Uterus (tissue), 4 donors: ENCODE results near the gene STXBP1. TPM values are rescaled to one million over a fixed set of nuclear protein-coding genes. Genes with fewer than 3 reads are reported as not detected.

Experiments
- DNase-seq, 2 donors: peaks; one replicate each; pipeline ENCODE4 v3.0.0-alpha.2; 2019 to 2020
- H3K27ac ChIP-seq, 2 donors: fragments of 200-600 bp; sonication (generic); 1 replicate in 1 of 2; 2 replicates in 1 of 2; pipeline ENCODE4 v1.5.1; 2016 to 2018
- H3K27me3 ChIP-seq, 2 donors: fragments of 200-600 bp; sonication (generic); one replicate each; pipeline ENCODE4 v1.5.1; 2018 to 2019; ENCODE audit warnings: control low read depth in 1 of 2
- H3K36me3 ChIP-seq, 2 donors: fragments of 200-600 bp; sonication (generic); one replicate each; pipeline ENCODE4 v1.5.1; 2019; ENCODE audit warnings: control low read depth in 1 of 2
- H3K4me1 ChIP-seq, 2 donors: fragments of 200-600 bp; sonication (generic); one replicate each; pipeline ENCODE4 v1.5.1; 2018 to 2019; ENCODE audit warnings: control low read depth in 1 of 2
- H3K4me3 ChIP-seq, 2 donors: fragments of 200-600 bp; sonication (generic); 1 replicate in 1 of 2; 2 replicates in 1 of 2; pipeline ENCODE4 v1.5.1; 2018 to 2019; ENCODE audit warnings: mild to moderate bottlenecking in 1 of 2
- H3K9me3 ChIP-seq, 2 donors: fragments of 200-600 bp; sonication (generic); one replicate each; pipeline ENCODE4 v1.5.1; 2019; ENCODE audit warnings: control low read depth in 1 of 2
- POLR2A ChIP-seq, 2 donors: fragments of 450-650 bp; IDR thresholded peaks; one replicate each; pipeline ENCODE4 v1.6.1; 2016; ENCODE audit warnings: antibody characterized with exemption in 2 of 2, mild to moderate bottlenecking in 1 of 2, moderate library complexity in 1 of 2
- intact Hi-C: fragments of 100-400 bp; cut with DNase I; formaldehyde crosslinking; loops from one replicate; pipeline ENCODE4 v1.15.1; 2023; ENCODE audit warnings: low total_unique reads
- total RNA-seq, 4 donors: library from RNA; depleted of rRNA in 3 of 4; stranded (reverse); fragments of >200 nt in 3 of 4; gene quantifications; one replicate each; pipeline versions ENCODE4 v1.1.0 to v1.2.4, GENCODE V29; 2014 to 2023
- TF ChIP-seq, protein P1 (sequence below), 4 experiments: fragments of 200-600 bp in 2 of 4; fragments of 450-650 bp in 2 of 4; sonication (generic) in 2 of 4; IDR thresholded peaks; one replicate each; pipeline ENCODE4 v1.5.1; 2016 to 2019; ENCODE audit warnings: antibody characterized with exemption in 4 of 4, mild to moderate bottlenecking in 2 of 4, moderate library complexity in 1 of 4
- donor health status: DM: yes; HTN: yes; CAD: no.

STXBP1 gene
- total RNA-seq, 4 donors from 2014 or later: 46.6 to 147 (median 99.5) TPM

DNA sequence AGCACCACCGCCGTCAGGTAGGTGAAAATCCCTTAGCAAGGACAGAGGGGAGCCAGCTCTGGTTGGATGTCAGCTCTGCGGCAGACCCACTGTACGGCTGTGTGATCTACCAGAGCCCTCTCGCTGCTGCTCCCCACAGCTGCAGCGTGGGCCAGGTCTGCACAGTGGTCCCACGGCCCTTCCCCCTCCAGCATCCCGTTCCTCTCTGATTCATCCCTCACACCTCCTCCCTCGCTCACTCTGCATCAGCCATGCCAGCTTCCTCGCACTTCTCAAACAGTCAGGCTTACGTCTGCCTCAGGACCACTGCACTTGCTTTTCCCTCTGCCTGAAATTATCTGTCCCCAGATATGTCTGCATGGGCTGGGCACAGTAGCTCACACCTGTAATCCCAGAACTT lies 68.1 kb downstream of the STXBP1 start:
- TF ChIP-seq POLR2A (IDR thresholded peaks at IDR 0.05): no peak
- TF ChIP-seq, protein P1, sequence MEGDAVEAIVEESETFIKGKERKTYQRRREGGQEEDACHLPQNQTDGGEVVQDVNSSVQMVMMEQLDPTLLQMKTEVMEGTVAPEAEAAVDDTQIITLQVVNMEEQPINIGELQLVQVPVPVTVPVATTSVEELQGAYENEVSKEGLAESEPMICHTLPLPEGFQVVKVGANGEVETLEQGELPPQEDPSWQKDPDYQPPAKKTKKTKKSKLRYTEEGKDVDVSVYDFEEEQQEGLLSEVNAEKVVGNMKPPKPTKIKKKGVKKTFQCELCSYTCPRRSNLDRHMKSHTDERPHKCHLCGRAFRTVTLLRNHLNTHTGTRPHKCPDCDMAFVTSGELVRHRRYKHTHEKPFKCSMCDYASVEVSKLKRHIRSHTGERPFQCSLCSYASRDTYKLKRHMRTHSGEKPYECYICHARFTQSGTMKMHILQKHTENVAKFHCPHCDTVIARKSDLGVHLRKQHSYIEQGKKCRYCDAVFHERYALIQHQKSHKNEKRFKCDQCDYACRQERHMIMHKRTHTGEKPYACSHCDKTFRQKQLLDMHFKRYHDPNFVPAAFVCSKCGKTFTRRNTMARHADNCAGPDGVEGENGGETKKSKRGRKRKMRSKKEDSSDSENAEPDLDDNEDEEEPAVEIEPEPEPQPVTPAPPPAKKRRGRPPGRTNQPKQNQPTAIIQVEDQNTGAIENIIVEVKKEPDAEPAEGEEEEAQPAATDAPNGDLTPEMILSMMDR (IDR thresholded peaks at IDR 0.05): no peak
- no peaks in the 10 kb centered on the region for H3K4me1 ChIP-seq
- H3K4me3 ChIP-seq: no peak overlapping the region
- DNase-seq: no peak
- no peaks in the 10 kb centered on the region for H3K27me3 ChIP-seq
- H3K27ac ChIP-seq: no peak overlapping the region
- no peaks in the 10 kb centered on the region for H3K9me3 ChIP-seq
- intact Hi-C loops: no loop called here
- no peaks in the 10 kb centered on the region for H3K36me3 ChIP-seq

DNA sequence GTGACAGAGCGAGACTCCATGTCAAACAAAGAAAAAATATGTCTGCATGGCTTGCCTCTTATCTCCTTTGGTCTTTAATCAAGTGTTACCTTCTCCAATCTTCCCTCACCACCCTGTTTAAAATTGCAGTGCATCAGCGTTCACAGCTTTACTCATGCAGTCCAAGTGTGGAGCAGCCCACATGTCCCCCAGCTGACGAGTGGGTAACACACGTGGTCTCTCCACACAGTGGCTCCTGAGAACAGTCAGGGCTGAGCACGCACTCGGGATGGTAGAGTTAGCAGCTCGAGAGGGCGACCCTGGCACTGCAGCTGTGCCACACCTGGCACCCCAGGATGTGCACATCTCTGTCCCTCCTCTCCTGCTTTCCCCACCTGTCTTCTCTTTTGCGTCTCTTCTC lies 68.8 kb downstream of the STXBP1 start:
- no peak for DNase-seq
- Histone ChIP-seq H3K27me3 (no peaks in the 10 kb centered on the region), H3K9me3 (no peaks in the 10 kb centered on the region), H3K36me3 (no peaks in the 10 kb centered on the region), H3K4me1 (no peaks in the 10 kb centered on the region), H3K4me3 (no peak overlapping the region), H3K27ac (no peak overlapping the region)
- intact Hi-C loops: no loop called here
- TF ChIP-seq, protein P1 (IDR thresholded peaks at IDR 0.05): no peak
- TF ChIP-seq POLR2A (IDR thresholded peaks at IDR 0.05): no peak

DNA sequence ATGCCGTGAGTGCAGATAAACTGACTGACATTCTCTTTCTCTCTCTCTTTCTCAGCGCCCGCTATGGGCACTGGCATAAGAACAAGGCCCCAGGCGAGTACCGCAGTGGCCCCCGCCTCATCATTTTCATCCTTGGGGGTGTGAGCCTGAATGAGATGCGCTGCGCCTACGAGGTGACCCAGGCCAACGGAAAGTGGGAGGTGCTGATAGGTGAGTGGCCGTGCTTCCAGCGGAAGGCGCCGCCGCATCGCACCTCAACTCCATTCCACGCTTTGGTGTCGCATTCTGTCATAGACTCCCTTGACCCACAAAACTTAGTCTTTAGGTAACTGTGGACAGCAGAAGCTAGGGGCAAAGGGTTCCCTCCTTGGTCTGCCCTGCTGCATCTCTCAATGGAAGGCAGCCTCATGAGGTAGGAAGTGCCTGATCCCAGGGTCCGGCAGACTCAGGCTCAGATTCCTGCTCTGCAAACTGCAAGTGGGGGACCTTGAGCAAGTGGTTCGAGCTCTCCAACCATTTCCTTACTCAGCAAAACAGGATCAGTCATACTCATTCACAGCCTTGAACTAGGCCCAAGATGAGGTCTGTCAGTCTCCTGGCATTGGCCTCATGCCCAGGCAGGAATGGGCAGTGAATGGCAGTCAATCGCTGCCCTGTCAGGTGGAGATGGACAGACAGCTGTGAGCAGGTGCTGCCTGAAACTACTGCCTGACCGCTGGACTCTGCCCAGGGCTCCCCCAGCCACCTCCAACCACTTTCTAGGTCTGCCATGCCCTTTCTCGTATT lies 70.5 kb downstream of the STXBP1 start:
- TF ChIP-seq, protein P1 (IDR thresholded peaks at IDR 0.05): no peak
- no peak for TF ChIP-seq POLR2A (IDR thresholded peaks at IDR 0.05)
- intact Hi-C loops: no loop called here
- DNase-seq: no peak
- Histone ChIP-seq H3K27me3 (no peaks in the 10 kb centered on the region), H3K9me3 (no peaks in the 10 kb centered on the region), H3K4me3 (no peak overlapping the region), H3K36me3 (no peaks in the 10 kb centered on the region), H3K4me1 (no peaks in the 10 kb centered on the region), H3K27ac (no peak overlapping the region)

DNA sequence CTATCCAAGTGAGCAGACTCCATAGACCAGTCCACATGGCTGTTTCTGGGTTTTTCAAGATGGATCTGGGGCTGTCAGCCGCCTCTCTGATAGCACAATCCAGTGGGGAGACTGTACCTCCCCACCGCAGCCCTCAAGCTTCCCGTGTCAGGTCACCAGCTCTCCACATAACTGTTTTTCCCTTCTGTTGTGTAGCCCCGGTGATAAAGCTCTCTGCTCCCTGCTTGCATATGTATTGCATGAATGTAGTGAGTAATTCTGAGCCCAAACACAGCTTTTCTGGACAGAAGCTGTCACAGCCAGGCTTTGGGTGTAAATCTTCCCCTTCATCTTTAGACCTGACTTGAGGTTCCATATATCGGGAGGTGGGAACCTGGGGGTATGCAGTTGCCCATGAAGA lies 71.6 kb downstream of the STXBP1 start:
- Histone ChIP-seq H3K27ac (no peak overlapping the region), H3K36me3 (no peaks in the 10 kb centered on the region), H3K9me3 (no peaks in the 10 kb centered on the region), H3K4me1 (no peaks in the 10 kb centered on the region), H3K4me3 (no peak overlapping the region), H3K27me3 (no peaks in the 10 kb centered on the region)
- TF ChIP-seq POLR2A (IDR thresholded peaks at IDR 0.05): no peak
- TF ChIP-seq, protein P1 (IDR thresholded peaks at IDR 0.05): no peak
- intact Hi-C loops: no loop called here
- DNase-seq: no peak

DNA sequence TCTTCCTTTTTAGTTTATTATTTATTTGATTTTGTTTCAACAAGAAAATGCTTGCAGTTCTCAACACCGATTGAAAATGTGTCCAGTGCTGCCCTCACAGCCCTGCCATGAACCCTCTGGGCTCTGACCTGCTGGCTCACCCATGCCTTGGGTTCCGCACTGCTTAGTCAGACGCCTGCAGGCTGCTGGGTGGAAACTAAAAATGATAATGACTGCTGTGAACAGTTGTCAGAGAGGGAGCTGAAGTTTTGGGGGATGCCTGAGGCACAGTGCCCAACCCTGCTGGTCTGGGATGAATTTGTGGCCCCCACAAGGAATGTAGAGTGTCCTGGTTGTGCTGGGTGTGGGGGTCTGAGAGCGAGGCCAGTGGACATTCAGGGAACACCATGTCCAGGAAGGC lies 72.5 kb downstream of the STXBP1 start:
- no peak for DNase-seq
- no peaks in the 10 kb centered on the region for H3K4me1 ChIP-seq
- H3K27ac ChIP-seq: no peak overlapping the region
- intact Hi-C loops: no loop called here
- H3K9me3 ChIP-seq: no peaks in the 10 kb centered on the region
- no peak overlapping the region for H3K4me3 ChIP-seq
- no peaks in the 10 kb centered on the region for H3K27me3 ChIP-seq
- H3K36me3 ChIP-seq: no peaks in the 10 kb centered on the region
- TF ChIP-seq POLR2A (IDR thresholded peaks at IDR 0.05): no peak
- TF ChIP-seq, protein P1 (IDR thresholded peaks at IDR 0.05): no peak
